ENCODE measurements around the gene TRAPPC10. TPM values are rescaled to one million over a fixed set of nuclear protein-coding genes. Genes with fewer than 3 reads are reported as not detected.

Gene TRAPPC10
- total RNA-seq, 2 experiments from 2014 or later: 98.1 to 101 TPM

DNA sequence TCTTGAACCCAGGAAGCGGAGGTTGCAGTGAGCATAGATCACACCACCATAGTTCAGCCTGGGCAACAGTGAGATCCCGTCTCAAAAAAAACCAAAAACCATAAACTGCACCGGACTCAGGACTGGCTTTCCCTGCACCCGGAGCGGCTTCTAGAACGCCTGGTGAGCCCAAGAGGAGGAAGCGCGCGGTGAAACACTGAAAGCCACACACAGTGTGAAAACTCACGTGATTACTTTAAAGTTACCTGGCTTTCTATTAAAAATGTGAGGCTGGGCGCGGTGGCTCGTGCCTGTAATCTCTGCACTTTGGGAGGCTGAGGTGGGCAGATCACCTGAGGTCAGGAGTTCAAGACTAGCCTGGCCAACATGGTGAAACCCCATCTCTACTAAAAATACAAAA is 7.0 kb upstream of the TRAPPC10 start:
- no peaks in the 10 kb centered on the region for H3K36me3 ChIP-seq (ENCODE audit: insufficient read depth, low read length)
- ChIA-PET CTCF (no interaction called here), POLR2A (no interaction called here)
- H3K4me1 Mint-ChIP-seq (ENCODE audit: low read depth): no peaks in the 10 kb centered on the region
- DNase-seq (no peak), ATAC-seq (ENCODE audit: poor library complexity) (no peak)
- H3K27ac ChIP-seq (ENCODE audit: low read depth in 1 of 2, low read length in 2 of 2): no peak overlapping the region
- no peaks in the 10 kb centered on the region for H3K9me3 Mint-ChIP-seq
- intact Hi-C loops (cut with DNase I, micrococcal nuclease): no loop called here
- no peaks in the 10 kb centered on the region for H3K36me3 Mint-ChIP-seq (ENCODE audit: low read depth)
- no peaks in the 10 kb centered on the region for H3K9me3 ChIP-seq (ENCODE audit: control insufficient read depth in 1 of 2, insufficient read depth in 1 of 2, low read length in 2 of 2)
- no peaks in the 10 kb centered on the region for H3K4me1 ChIP-seq (ENCODE audit: insufficient read depth, low read length)
- no peaks in the 10 kb centered on the region for H3K27me3 Mint-ChIP-seq
- H3K27ac Mint-ChIP-seq: no peak overlapping the region
- TF ChIP-seq, protein P1, sequence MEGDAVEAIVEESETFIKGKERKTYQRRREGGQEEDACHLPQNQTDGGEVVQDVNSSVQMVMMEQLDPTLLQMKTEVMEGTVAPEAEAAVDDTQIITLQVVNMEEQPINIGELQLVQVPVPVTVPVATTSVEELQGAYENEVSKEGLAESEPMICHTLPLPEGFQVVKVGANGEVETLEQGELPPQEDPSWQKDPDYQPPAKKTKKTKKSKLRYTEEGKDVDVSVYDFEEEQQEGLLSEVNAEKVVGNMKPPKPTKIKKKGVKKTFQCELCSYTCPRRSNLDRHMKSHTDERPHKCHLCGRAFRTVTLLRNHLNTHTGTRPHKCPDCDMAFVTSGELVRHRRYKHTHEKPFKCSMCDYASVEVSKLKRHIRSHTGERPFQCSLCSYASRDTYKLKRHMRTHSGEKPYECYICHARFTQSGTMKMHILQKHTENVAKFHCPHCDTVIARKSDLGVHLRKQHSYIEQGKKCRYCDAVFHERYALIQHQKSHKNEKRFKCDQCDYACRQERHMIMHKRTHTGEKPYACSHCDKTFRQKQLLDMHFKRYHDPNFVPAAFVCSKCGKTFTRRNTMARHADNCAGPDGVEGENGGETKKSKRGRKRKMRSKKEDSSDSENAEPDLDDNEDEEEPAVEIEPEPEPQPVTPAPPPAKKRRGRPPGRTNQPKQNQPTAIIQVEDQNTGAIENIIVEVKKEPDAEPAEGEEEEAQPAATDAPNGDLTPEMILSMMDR (IDR thresholded peaks at IDR 0.05): no peak
- no peak overlapping the region for H3K4me3 ChIP-seq (ENCODE audit: low read length)
- no peaks in the 10 kb centered on the region for H3K27me3 ChIP-seq (ENCODE audit: control insufficient read depth in 1 of 2, insufficient read depth in 2 of 2, low read length in 2 of 2)
- no peak overlapping the region for H3K4me3 Mint-ChIP-seq

DNA sequence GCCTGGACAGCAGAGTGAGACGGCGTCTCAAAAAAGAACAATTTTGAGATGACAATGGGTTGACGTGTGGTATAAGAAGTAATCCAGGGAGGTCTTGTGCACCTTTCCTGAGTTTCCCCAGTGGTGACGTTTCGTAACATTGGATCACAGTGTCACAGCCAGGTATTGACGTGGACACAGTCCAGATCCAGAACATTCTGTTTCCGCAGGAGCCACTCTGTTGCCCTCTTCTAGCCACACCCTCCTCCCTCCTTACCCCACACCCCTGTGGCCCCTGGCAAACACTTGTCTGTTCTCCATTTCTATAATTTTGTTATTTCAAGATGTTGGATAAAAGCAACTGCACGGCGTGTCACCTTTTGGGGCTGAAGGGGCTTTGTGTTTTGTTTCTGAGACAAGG is 6.5 kb upstream of the TRAPPC10 start:
- ATAC-seq (ENCODE audit: poor library complexity): no peak
- no peaks in the 10 kb centered on the region for H3K27me3 Mint-ChIP-seq
- DNase-seq: no peak
- H3K27ac ChIP-seq (ENCODE audit: low read depth in 1 of 2, low read length in 2 of 2): no peak overlapping the region
- H3K36me3 Mint-ChIP-seq (ENCODE audit: low read depth): no peaks in the 10 kb centered on the region
- intact Hi-C loops (cut with DNase I, micrococcal nuclease): no loop called here
- peaks cover 1% of the 10 kb centered on the region for H3K4me1 ChIP-seq (ENCODE audit: insufficient read depth, low read length)
- ChIA-PET CTCF (no interaction called here), POLR2A (no interaction called here)
- H3K4me3 Mint-ChIP-seq: no peak overlapping the region
- no peaks in the 10 kb centered on the region for H3K36me3 ChIP-seq (ENCODE audit: insufficient read depth, low read length)
- TF ChIP-seq, protein P1 (IDR thresholded peaks at IDR 0.05): no peak
- no peak overlapping the region for H3K27ac Mint-ChIP-seq
- H3K27me3 ChIP-seq (ENCODE audit: control insufficient read depth in 1 of 2, insufficient read depth in 2 of 2, low read length in 2 of 2): no peaks in the 10 kb centered on the region
- H3K9me3 Mint-ChIP-seq: no peaks in the 10 kb centered on the region
- H3K9me3 ChIP-seq (ENCODE audit: control insufficient read depth in 1 of 2, insufficient read depth in 1 of 2, low read length in 2 of 2): no peaks in the 10 kb centered on the region
- no peaks in the 10 kb centered on the region for H3K4me1 Mint-ChIP-seq (ENCODE audit: low read depth)
- no peak overlapping the region for H3K4me3 ChIP-seq (ENCODE audit: low read length)

GRCh38 chr21:44006017-44006619 is 6.0 kb upstream of the TRAPPC10 start:
- TF ChIP-seq, protein P1 (IDR thresholded peaks at IDR 0.05): no peak
- ChIA-PET CTCF (no interaction called here), POLR2A (no interaction called here)
- intact Hi-C loops (cut with DNase I, micrococcal nuclease): no loop called here
- no peak overlapping the region for H3K4me3 Mint-ChIP-seq
- Histone ChIP-seq H3K27me3 (ENCODE audit: control insufficient read depth in 1 of 2, insufficient read depth in 2 of 2, low read length in 2 of 2) (no peaks in the 10 kb centered on the region), H3K4me3 (ENCODE audit: low read length) (no peak overlapping the region), H3K4me1 (ENCODE audit: insufficient read depth, low read length) (peaks cover 6% of the 10 kb centered on the region), H3K36me3 (ENCODE audit: insufficient read depth, low read length) (no peaks in the 10 kb centered on the region), H3K9me3 (ENCODE audit: control insufficient read depth in 1 of 2, insufficient read depth in 1 of 2, low read length in 2 of 2) (no peaks in the 10 kb centered on the region), H3K27ac (ENCODE audit: low read depth in 1 of 2, low read length in 2 of 2) (no peak overlapping the region)
- H3K27me3 Mint-ChIP-seq: no peaks in the 10 kb centered on the region
- no peaks in the 10 kb centered on the region for H3K9me3 Mint-ChIP-seq
- peaks cover 3% of the 10 kb centered on the region for H3K4me1 Mint-ChIP-seq (ENCODE audit: low read depth)
- DNase-seq (no peak), ATAC-seq (ENCODE audit: poor library complexity) (no peak)
- H3K36me3 Mint-ChIP-seq (ENCODE audit: low read depth): peaks cover under 1% of the 10 kb centered on the region
- H3K27ac Mint-ChIP-seq: no peak overlapping the region
